Calu3 (cell line): ENCODE results near the gene ZFY. TPM values are rescaled to one million over a fixed set of nuclear protein-coding genes. Genes with fewer than 3 reads are reported as not detected.

ENCODE experiments used
- BruUV-seq: library from RNA; stranded (reverse); fragments of 400-500 nt; replicated peaks from 2 replicates; lab custom pipeline; 2021; lab: Mats Ljungman, UMichigan
- CTCF ChIA-PET: fragments of 300-600 bp; sonication (Branson Sonifier 250); formaldehyde crosslinking; loops from one replicate; lab custom pipeline; 2022; ENCODE audit warnings: antibody characterized with exemption; lab: Charles Lee
- DNase-seq: peaks from one replicate; pipeline ENCODE4 v3.0.0; 2022
- H3K27ac Mint-ChIP-seq: one replicate; pipeline ENCODE4 v1.8.0; 2022; ENCODE audit warnings: mixed read lengths; ENCODE audit not compliant: unreplicated experiment
- H3K27me3 Mint-ChIP-seq: one replicate; pipeline ENCODE4 v1.8.0; 2022; ENCODE audit warnings: mixed read lengths; ENCODE audit not compliant: unreplicated experiment
- H3K36me3 Mint-ChIP-seq: one replicate; pipeline ENCODE4 v1.8.0; 2022; ENCODE audit warnings: mild to moderate bottlenecking, moderate library complexity, mixed read lengths; ENCODE audit not compliant: insufficient read depth, unreplicated experiment
- H3K4me1 Mint-ChIP-seq: one replicate; pipeline ENCODE4 v1.8.0; 2022; ENCODE audit warnings: mild to moderate bottlenecking, low read depth, mixed read lengths; ENCODE audit not compliant: unreplicated experiment
- H3K4me3 Mint-ChIP-seq: one replicate; pipeline ENCODE4 v1.8.0; 2022; ENCODE audit warnings: mild to moderate bottlenecking, low read depth, moderate library complexity, mixed read lengths; ENCODE audit not compliant: unreplicated experiment
- H3K9me3 Mint-ChIP-seq: one replicate; pipeline ENCODE4 v1.8.0; 2022; ENCODE audit warnings: low read depth, mixed read lengths; ENCODE audit not compliant: unreplicated experiment
- CTCF ChIP-seq: fragments of 200-600 bp; IDR thresholded peaks from one replicate; pipeline ENCODE4 v1.8.0; 2022; ENCODE audit warnings: antibody characterized with exemption; ENCODE audit not compliant: unreplicated experiment
- intact Hi-C: fragments of 100-400 bp; cut with micrococcal nuclease; formaldehyde crosslinking; loops from one replicate; pipeline ENCODE4 v1.10.0; 2022; ENCODE audit not compliant: unreplicated experiment
- total RNA-seq: library from RNA; stranded (reverse); gene quantifications from 2 replicates; pipeline ENCODE4 v1.2.3, GENCODE V29; 2022

Gene ZFY
- total RNA-seq, 1 experiment from 2014 or later = not detected

DNA sequence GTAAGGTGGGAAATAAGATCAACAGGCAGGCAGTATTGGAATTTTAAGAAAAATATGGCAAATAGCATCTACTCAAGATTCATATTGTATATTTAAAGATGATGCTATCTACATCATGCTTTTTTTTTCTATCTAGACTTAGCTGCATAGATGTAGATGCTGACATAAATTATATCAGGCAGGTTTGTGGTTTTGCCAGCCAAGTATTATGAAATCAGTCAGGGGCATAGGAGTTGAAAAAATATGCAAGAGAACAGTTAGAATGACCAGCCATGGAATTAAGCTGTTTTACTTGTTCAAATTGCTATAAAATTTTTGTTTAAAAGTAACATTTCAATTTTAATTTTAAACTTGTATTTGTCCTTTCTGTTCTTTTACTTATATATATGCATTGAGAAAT is 34.4 kb downstream of the ZFY start:
- intact Hi-C loops = no loop called here
- CTCF ChIA-PET = no interaction called here
- DNase-seq = no peak
- H3K4me1 Mint-ChIP-seq = no peaks in the 10 kb centered on the region
- no peaks in the 10 kb centered on the region for H3K9me3 Mint-ChIP-seq
- BruUV-seq = no TSS peak
- H3K27me3 Mint-ChIP-seq = no peaks in the 10 kb centered on the region
- H3K36me3 Mint-ChIP-seq = no peaks in the 10 kb centered on the region
- H3K4me3 Mint-ChIP-seq = no peak overlapping the region
- TF ChIP-seq CTCF = no peak
- no peak overlapping the region for H3K27ac Mint-ChIP-seq

DNA sequence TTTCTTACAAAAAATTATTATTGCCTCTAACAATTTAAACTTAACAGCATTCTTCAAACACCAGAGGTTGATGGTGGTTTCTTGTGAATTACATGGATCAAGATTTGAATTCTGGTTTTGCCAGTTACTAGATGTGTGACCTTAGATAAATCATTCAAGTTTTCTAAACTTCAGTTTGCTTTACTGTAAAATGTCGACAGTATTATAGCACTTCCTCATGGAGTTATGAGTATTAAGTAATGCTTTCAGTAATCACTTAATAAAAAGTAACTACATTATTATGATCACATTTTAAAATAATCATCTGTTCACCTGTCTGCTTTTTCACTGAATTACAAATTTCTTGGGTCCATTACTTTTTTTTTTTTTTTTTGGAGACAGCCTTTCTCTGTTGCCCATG is 37.5 kb downstream of the ZFY start:
- Mint-ChIP-seq H3K9me3 (no peaks in the 10 kb centered on the region), H3K4me3 (no peak overlapping the region), H3K27me3 (no peaks in the 10 kb centered on the region), H3K36me3 (no peaks in the 10 kb centered on the region), H3K4me1 (no peaks in the 10 kb centered on the region), H3K27ac (no peak overlapping the region)
- no peak for DNase-seq
- CTCF ChIA-PET = no interaction called here
- no peak for TF ChIP-seq CTCF
- no TSS peak for BruUV-seq
- intact Hi-C loops = no loop called here

GRCh38 chrY:2973110-2973751 is 38.0 kb downstream of the ZFY start:
- H3K4me3 Mint-ChIP-seq = no peak overlapping the region
- DNase-seq = no peak
- no peaks in the 10 kb centered on the region for H3K9me3 Mint-ChIP-seq
- H3K36me3 Mint-ChIP-seq = no peaks in the 10 kb centered on the region
- no peak for TF ChIP-seq CTCF
- no peaks in the 10 kb centered on the region for H3K4me1 Mint-ChIP-seq
- H3K27ac Mint-ChIP-seq = no peak overlapping the region
- BruUV-seq = no TSS peak
- CTCF ChIA-PET = no interaction called here
- intact Hi-C loops = no loop called here
- H3K27me3 Mint-ChIP-seq = no peaks in the 10 kb centered on the region

DNA sequence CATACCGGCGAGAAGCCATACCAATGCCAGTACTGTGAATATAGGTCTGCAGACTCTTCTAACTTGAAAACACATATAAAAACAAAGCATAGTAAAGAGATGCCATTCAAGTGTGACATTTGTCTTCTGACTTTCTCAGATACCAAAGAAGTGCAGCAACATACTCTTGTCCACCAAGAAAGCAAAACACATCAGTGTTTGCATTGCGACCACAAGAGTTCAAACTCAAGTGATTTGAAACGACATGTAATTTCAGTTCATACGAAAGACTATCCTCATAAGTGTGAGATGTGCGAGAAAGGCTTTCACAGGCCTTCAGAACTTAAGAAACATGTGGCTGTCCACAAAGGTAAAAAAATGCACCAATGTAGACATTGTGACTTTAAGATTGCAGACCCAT is 44.1 kb downstream of the ZFY start:
- no peak for TF ChIP-seq CTCF
- Mint-ChIP-seq H3K36me3 (no peaks in the 10 kb centered on the region), H3K4me1 (no peaks in the 10 kb centered on the region), H3K27ac (no peak overlapping the region), H3K27me3 (no peaks in the 10 kb centered on the region), H3K4me3 (no peak overlapping the region), H3K9me3 (no peaks in the 10 kb centered on the region)
- intact Hi-C loops = no loop called here
- no peak for DNase-seq
- BruUV-seq = no TSS peak
- CTCF ChIA-PET = no interaction called here
